Measurements from ENCODE around the gene RNF123.

DNA sequence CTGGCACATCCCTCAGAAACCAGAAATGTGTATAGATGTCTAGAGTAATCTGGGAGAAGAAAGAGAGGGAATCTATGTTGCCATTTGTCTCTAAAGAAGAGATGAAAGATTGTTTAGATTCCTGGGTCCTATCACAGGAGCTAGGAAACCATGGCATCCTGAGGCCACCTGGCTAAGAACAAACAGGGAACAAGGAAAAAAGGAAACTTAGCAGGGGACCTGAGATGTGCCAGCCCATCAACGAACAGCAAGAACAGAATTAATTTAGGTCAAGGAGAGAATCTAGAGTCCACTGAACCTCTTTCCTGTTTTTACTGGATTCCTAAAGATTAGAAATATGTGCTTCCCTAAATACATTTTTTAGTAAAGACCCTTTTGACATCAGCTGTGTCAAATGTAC, 66.7 kb downstream of the RNF123 start:
- TF ChIP-seq POLR2A (IDR thresholded peaks at IDR 0.05) (no peak), POLR2AphosphoS5 (IDR thresholded peaks at IDR 0.05) (no peak)
- TF ChIP-seq, protein P1, sequence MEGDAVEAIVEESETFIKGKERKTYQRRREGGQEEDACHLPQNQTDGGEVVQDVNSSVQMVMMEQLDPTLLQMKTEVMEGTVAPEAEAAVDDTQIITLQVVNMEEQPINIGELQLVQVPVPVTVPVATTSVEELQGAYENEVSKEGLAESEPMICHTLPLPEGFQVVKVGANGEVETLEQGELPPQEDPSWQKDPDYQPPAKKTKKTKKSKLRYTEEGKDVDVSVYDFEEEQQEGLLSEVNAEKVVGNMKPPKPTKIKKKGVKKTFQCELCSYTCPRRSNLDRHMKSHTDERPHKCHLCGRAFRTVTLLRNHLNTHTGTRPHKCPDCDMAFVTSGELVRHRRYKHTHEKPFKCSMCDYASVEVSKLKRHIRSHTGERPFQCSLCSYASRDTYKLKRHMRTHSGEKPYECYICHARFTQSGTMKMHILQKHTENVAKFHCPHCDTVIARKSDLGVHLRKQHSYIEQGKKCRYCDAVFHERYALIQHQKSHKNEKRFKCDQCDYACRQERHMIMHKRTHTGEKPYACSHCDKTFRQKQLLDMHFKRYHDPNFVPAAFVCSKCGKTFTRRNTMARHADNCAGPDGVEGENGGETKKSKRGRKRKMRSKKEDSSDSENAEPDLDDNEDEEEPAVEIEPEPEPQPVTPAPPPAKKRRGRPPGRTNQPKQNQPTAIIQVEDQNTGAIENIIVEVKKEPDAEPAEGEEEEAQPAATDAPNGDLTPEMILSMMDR (IDR thresholded peaks at IDR 0.05) = no peak
